ENCODE data around the gene CCDC183. TPM values are rescaled to one million over a fixed set of nuclear protein-coding genes. Genes with fewer than 3 reads are reported as not detected.
"Not testable (repeated sequence)": the region's sequence is repeated elsewhere in the genome, so short reads cannot be mapped to it uniquely, and the experiment has no call there.

Gene CCDC183
- total RNA-seq, 1 donor from 2014 or later = 3.7 TPM

- DNase-seq (peak; percentile 30), ATAC-seq (no peak)
- Histone ChIP-seq H3K4me3 (no peak overlapping the region), H3K9me3 (no peaks in the 10 kb centered on the region), H3K4me1 (no peaks in the 10 kb centered on the region), H3K36me3 (no peaks in the 10 kb centered on the region), H3K27ac (no peak overlapping the region), H3K27me3 (ENCODE audit: low read depth) (peaks cover 10% of the 10 kb centered on the region)
- intact Hi-C loops (cut with DNase I) = no loop called here
- no peak for TF ChIP-seq CTCF (IDR thresholded peaks at IDR 0.05)
Observed at GRCh38 chr9:136759001-136759400, 37.1 kb upstream of the CCDC183 start.

- intact Hi-C loops (cut with DNase I) = no loop called here
- ATAC-seq (no peak), DNase-seq (peak; percentile 41)
- Histone ChIP-seq H3K27ac (no peak overlapping the region), H3K36me3 (no peaks in the 10 kb centered on the region), H3K27me3 (ENCODE audit: low read depth) (peaks cover 15% of the 10 kb centered on the region), H3K4me3 (no peak overlapping the region), H3K9me3 (no peaks in the 10 kb centered on the region), H3K4me1 (no peaks in the 10 kb centered on the region)
- TF ChIP-seq CTCF (IDR thresholded peaks at IDR 0.05) = no peak
Observed at GRCh38 chr9:136759436-136760325, 36.5 kb upstream of the CCDC183 start.

- intact Hi-C loops (cut with DNase I) = no loop called here
- H3K27me3 ChIP-seq (ENCODE audit: low read depth) = peaks cover 16% of the 10 kb centered on the region
- no peaks in the 10 kb centered on the region for H3K9me3 ChIP-seq
- H3K4me3 ChIP-seq = no peak overlapping the region
- TF ChIP-seq CTCF (IDR thresholded peaks at IDR 0.05) = no peak
- no peak overlapping the region for H3K27ac ChIP-seq
- DNase-seq = peak; percentile 41
- H3K4me1 ChIP-seq = no peaks in the 10 kb centered on the region
- H3K36me3 ChIP-seq = no peaks in the 10 kb centered on the region
- ATAC-seq = no peak
Observed at GRCh38 chr9:136760424-136760823, 35.7 kb upstream of the CCDC183 start.

- peak; percentile 35 for TF ChIP-seq CTCF (IDR thresholded peaks at IDR 0.05)
- H3K36me3 ChIP-seq; H3K4me1 ChIP-seq; H3K9me3 ChIP-seq; H3K4me3 ChIP-seq; H3K27ac ChIP-seq; intact Hi-C loops (cut with DNase I): not testable (repeated sequence)
- peaks cover 16% of the 10 kb centered on the region for H3K27me3 ChIP-seq (ENCODE audit: low read depth)
- ATAC-seq (peak; percentile 8 to 34), DNase-seq (peak; percentile 60)
Observed at GRCh38 chr9:136760834-136761544, 35.1 kb upstream of the CCDC183 start.

- Histone ChIP-seq H3K36me3 (no peaks in the 10 kb centered on the region), H3K27me3 (ENCODE audit: low read depth) (peaks cover 16% of the 10 kb centered on the region), H3K9me3 (no peaks in the 10 kb centered on the region), H3K27ac (no peak overlapping the region), H3K4me1 (no peaks in the 10 kb centered on the region), H3K4me3 (no peak overlapping the region)
- TF ChIP-seq CTCF (IDR thresholded peaks at IDR 0.05) = no peak
- DNase-seq (peak; percentile 34), ATAC-seq (no peak)
- intact Hi-C loops (cut with DNase I) = no loop called here
Observed at GRCh38 chr9:136761545-136761981, 34.6 kb upstream of the CCDC183 start.

All from lower lobe of right lung (tissue), 2 donors.